Pancreas (tissue), 10 donors: Measurements from ENCODE around the gene DSCAM. TPM values are rescaled to one million over a fixed set of nuclear protein-coding genes. Genes with fewer than 3 reads are reported as not detected.
A peak's percentile ranks its signal among the peaks of the same experiment; 100 is the strongest.

Experiments
- ATAC-seq, 4 donors: fragments of 200-7000 bp; cut with Tn5 transposase; one replicate each; pipeline versions ENCODE4 v1.8.0 to v1.9.1; 2020; ENCODE audit warnings: mild to moderate bottlenecking in 4 of 4, moderate library complexity in 4 of 4
- DNase-seq, 6 donors: peaks; one replicate each; pipeline ENCODE4 v3.0.0-alpha.2; 2020
- FAIRE-seq: peaks from 2 replicates; lab custom pipeline; 2012; peaks lifted over from hg19 to GRCh38; lab: Jason Lieb, UNC
- H3K27ac ChIP-seq, 4 donors: fragments of 200-600 bp; sonication (generic); 1 replicate in 3 of 4; 2 replicates in 1 of 4; pipeline versions ENCODE4 v1.5.0 to v1.8.0; 2020
- H3K27me3 ChIP-seq, 4 donors: fragments of 200-600 bp; one replicate each; pipeline ENCODE4 v1.8.0; 2021
- H3K36me3 ChIP-seq, 3 donors: fragments of 200-600 bp; sonication (generic) in 1 of 3; one replicate each; pipeline versions ENCODE4 v1.5.0 to v1.8.0; 2020 to 2021
- H3K4me1 ChIP-seq, 3 donors: fragments of 200-600 bp; one replicate each; pipeline ENCODE4 v1.8.0; 2021
- H3K4me3 ChIP-seq, 4 donors: fragments of 200-600 bp; sonication (generic) in 2 of 4; one replicate each; pipeline versions ENCODE4 v1.5.0 to v1.8.0; 2020 to 2021
- H3K9me3 ChIP-seq, 4 donors: fragments of 200-600 bp; one replicate each; pipeline ENCODE4 v1.8.0; 2021
- CTCF ChIP-seq, 4 donors: fragments of 200-600 bp; sonication (generic) in 3 of 4; IDR thresholded peaks; one replicate each; pipeline versions ENCODE4 v1.5.0 to v1.8.0; 2021; ENCODE audit warnings: antibody characterized with exemption in 4 of 4
- WGBS, 2 donors: extraction: QIAGEN DNeasy Blood & Tissue Kit; methylation state at CpG; one replicate each; pipeline ENCODE4 v1.1.7; 2013; 5-methylcytosine and 5-hydroxymethylcytosine counted together
- intact Hi-C, 3 donors: fragments of 100-400 bp; cut with DNase I; formaldehyde crosslinking; loops; one replicate each; pipeline versions ENCODE4 v1.11.1 to v1.14.2; 2022
- polyA plus RNA-seq, 2 donors: library from polyadenylated mRNA; stranded (reverse); fragments of 200-250 nt; gene quantifications; one replicate each; pipeline ENCODE4 v1.2.3, GENCODE V29; 2013
- total RNA-seq, 6 donors: library from RNA; stranded (reverse); fragmentation: NEBNext Ultra II Directional in 4 of 6; extraction: Animal tissue kit (Norgen Biotek cat#: 25700) in 4 of 6; gene quantifications; one replicate each; pipeline versions ENCODE4 v1.2.1 to v1.2.4, GENCODE V29; 2021 to 2023
- donor health status: healthy with polysubstance abuse.
- donor health status: DM: no; HTN: no; CAD: no; lungs with moderate emphysema.
- donor health status: DM: no; HTN: no; CAD: no.
- donor health status: control.
- donor health status: control.
- donor health status: Bipolar disorder and iron deficiency.
- donor health status: DM: yes; HTN: yes; CAD: no.
- donor health status: DM: no; HTN: no; CAD: no.
- donor health status: DM: no; HTN: no; CAD: no.
- donor health status: DM: yes; HTN: yes; CAD: no.

Gene DSCAM
- total and polyA plus RNA-seq, 8 donors = 0.05 to 0.77 (median 0.14) TPM

GRCh38 chr21:40134731-40135492 lies 712.0 kb downstream of the DSCAM start:
- ATAC-seq (no peak), DNase-seq (no peak), FAIRE-seq (no peak)
- WGBS, 2 donors = 69 to 79% methylated on average over 9 of the region's 9 CpGs
- H3K27ac ChIP-seq = no peak overlapping the region
- peaks cover 0 to 3% (median 0%) of the 10 kb centered on the region in 4 donors for H3K27me3 ChIP-seq
- H3K36me3 ChIP-seq = no peaks in the 10 kb centered on the region
- no peaks in the 10 kb centered on the region for H3K4me1 ChIP-seq
- no peak overlapping the region for H3K4me3 ChIP-seq
- no peak for TF ChIP-seq CTCF (IDR thresholded peaks at IDR 0.05)
- no peaks in the 10 kb centered on the region for H3K9me3 ChIP-seq
- intact Hi-C loops = no loop called here

- Histone ChIP-seq H3K4me1 (no peaks in the 10 kb centered on the region), H3K36me3 (no peaks in the 10 kb centered on the region), H3K27ac (no peak overlapping the region), H3K27me3 (peaks cover 0 to 3% (median 0%) of the 10 kb centered on the region in 4 donors), H3K9me3 (no peaks in the 10 kb centered on the region), H3K4me3 (no peak overlapping the region)
- ATAC-seq (no peak), FAIRE-seq (no peak), DNase-seq (no peak)
- intact Hi-C loops = no loop called here
- 81 to 86% methylated on average over 3 of the region's 3 CpGs for WGBS, 2 donors
- TF ChIP-seq CTCF (IDR thresholded peaks at IDR 0.05) = no peak
These were observed 716.5 kb downstream of the DSCAM start for GRCh38 chr21:40130476-40130875.

- Histone ChIP-seq H3K27me3 (peaks cover 0 to 3% (median 0%) of the 10 kb centered on the region in 4 donors), H3K4me1 (no peaks in the 10 kb centered on the region), H3K9me3 (no peaks in the 10 kb centered on the region), H3K36me3 (no peaks in the 10 kb centered on the region), H3K27ac (no peak overlapping the region), H3K4me3 (no peak overlapping the region)
- FAIRE-seq (no peak), ATAC-seq (peak in 2 of 4 donors; percentile 64 to 76), DNase-seq (no peak)
- TF ChIP-seq CTCF (IDR thresholded peaks at IDR 0.05) = no peak
- intact Hi-C loops = loop anchor here in 2 of 3 donors (10.0 kb wide), 2 partner anchors 265 to 335 kb away; partner anchors contain the start of gene PCP4 (in 1 of the 2)
- WGBS, 2 donors = 85 to 92% methylated on average over 1 of the region's 1 CpG
These were observed 717.1 kb downstream of the DSCAM start for GRCh38 chr21:40129809-40130208.

- no peaks in the 10 kb centered on the region for H3K9me3 ChIP-seq
- no peaks in the 10 kb centered on the region for H3K4me1 ChIP-seq
- H3K36me3 ChIP-seq = no peaks in the 10 kb centered on the region
- ATAC-seq (no peak), FAIRE-seq (no peak), DNase-seq (no peak)
- TF ChIP-seq CTCF (IDR thresholded peaks at IDR 0.05) = no peak
- no peak overlapping the region for H3K27ac ChIP-seq
- 82 to 88% methylated on average over 5 of the region's 5 CpGs for WGBS, 2 donors
- intact Hi-C loops = loop anchor here in 2 of 3 donors (10.0 kb wide), 2 partner anchors 264 to 334 kb away; partner anchors contain the start of gene PCP4 (in 1 of the 2)
- peaks cover 0 to 3% (median 0%) of the 10 kb centered on the region in 4 donors for H3K27me3 ChIP-seq
- H3K4me3 ChIP-seq = no peak overlapping the region
These were observed 718.1 kb downstream of the DSCAM start for GRCh38 chr21:40128891-40129290.
